HCT116 (cell line): ENCODE data around the gene NTSR1.

Experiments used
- EGR1 ChIP-seq: IDR thresholded peaks from 2 replicates; pipeline ENCODE4 v1.6.1; 2012; ENCODE audit warnings: low read depth
- EZH2 ChIP-seq: fragments of 200-600 bp; sonication (generic); IDR thresholded peaks from 2 replicates; pipeline ENCODE4 v1.6.1; 2017; ENCODE audit warnings: antibody characterized with exemption, mixed run types
- EZH2phosphoT487 ChIP-seq: fragments of 200-600 bp; IDR thresholded peaks from 2 replicates; pipeline ENCODE4 v1.6.1; 2018; ENCODE audit warnings: antibody characterized with exemption, borderline replicate concordance
- JUND ChIP-seq: IDR thresholded peaks from 2 replicates; pipeline ENCODE4 v1.6.1; 2012
- POLR2A ChIP-seq: IDR thresholded peaks from 2 replicates; pipeline ENCODE4 v1.7.0; 2011; ENCODE audit warnings: borderline replicate concordance; ENCODE audit not compliant: insufficient read depth, insufficient read length; ENCODE audit errors: extremely low read depth
- POLR2AphosphoS5 ChIP-seq: IDR thresholded peaks from 2 replicates; pipeline ENCODE4 v1.6.1; 2011; ENCODE audit warnings: mild to moderate bottlenecking, low read depth, low read length, moderate library complexity
- TCF7L2 ChIP-seq: IDR thresholded peaks from 2 replicates; pipeline ENCODE4 v1.7.0; 2011; ENCODE audit warnings: borderline replicate concordance, inconsistent platforms; ENCODE audit not compliant: insufficient read depth, insufficient read length; ENCODE audit errors: extremely low read depth
- TF ChIP-seq, protein P1 (sequence below): IDR thresholded peaks from 2 replicates; pipeline ENCODE4 v1.6.1; 2012; ENCODE audit warnings: low read depth
- TF ChIP-seq, protein P2 (sequence below): IDR thresholded peaks from 2 replicates; pipeline ENCODE4 v1.6.1; 2012
- TF ChIP-seq, protein P3 (sequence below): IDR thresholded peaks from 2 replicates; pipeline ENCODE4 v1.6.1; 2012

DNA sequence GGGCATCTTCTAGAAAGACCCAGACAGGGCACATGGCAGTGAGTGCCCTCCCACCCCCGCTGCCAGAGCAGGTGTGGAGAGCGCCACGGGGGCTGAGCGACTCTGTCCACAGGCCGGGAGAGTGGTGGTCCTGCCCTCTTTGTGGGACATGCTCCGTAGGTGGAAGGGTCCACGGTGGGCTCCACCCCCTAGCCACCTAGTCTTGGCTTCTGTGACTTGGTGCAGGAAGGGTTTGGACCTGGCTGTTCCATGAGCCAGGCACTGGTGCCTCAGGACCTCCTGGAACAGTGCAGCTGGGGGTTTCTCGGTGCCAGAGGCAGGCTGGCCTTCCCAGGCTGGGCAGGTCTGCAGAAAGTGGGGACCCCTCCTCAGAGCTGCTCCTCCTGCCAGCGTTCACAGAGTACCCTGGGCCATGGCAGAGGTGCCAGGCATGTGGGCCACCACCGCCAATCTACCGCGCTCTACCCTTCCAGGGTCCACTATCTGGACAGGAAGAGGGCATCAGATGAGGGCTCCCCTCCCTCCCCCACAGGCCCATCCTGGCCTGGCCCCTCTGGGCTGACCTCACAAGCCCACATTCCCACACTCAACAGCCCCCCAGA is 43.4 kb upstream of the NTSR1 start:
- TF ChIP-seq TCF7L2: no peak
- TF ChIP-seq, protein P1, sequence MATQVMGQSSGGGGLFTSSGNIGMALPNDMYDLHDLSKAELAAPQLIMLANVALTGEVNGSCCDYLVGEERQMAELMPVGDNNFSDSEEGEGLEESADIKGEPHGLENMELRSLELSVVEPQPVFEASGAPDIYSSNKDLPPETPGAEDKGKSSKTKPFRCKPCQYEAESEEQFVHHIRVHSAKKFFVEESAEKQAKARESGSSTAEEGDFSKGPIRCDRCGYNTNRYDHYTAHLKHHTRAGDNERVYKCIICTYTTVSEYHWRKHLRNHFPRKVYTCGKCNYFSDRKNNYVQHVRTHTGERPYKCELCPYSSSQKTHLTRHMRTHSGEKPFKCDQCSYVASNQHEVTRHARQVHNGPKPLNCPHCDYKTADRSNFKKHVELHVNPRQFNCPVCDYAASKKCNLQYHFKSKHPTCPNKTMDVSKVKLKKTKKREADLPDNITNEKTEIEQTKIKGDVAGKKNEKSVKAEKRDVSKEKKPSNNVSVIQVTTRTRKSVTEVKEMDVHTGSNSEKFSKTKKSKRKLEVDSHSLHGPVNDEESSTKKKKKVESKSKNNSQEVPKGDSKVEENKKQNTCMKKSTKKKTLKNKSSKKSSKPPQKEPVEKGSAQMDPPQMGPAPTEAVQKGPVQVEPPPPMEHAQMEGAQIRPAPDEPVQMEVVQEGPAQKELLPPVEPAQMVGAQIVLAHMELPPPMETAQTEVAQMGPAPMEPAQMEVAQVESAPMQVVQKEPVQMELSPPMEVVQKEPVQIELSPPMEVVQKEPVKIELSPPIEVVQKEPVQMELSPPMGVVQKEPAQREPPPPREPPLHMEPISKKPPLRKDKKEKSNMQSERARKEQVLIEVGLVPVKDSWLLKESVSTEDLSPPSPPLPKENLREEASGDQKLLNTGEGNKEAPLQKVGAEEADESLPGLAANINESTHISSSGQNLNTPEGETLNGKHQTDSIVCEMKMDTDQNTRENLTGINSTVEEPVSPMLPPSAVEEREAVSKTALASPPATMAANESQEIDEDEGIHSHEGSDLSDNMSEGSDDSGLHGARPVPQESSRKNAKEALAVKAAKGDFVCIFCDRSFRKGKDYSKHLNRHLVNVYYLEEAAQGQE: no peak
- no peak for TF ChIP-seq POLR2A
- TF ChIP-seq, protein P2, sequence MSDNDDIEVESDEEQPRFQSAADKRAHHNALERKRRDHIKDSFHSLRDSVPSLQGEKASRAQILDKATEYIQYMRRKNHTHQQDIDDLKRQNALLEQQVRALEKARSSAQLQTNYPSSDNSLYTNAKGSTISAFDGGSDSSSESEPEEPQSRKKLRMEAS: no peak
- no peak for TF ChIP-seq EZH2phosphoT487
- 0 out of 2 replicates have a peak, but pooled peaks have one; percentile 18 for TF ChIP-seq POLR2AphosphoS5
- no peak for TF ChIP-seq EZH2
- TF ChIP-seq JUND: no peak
- TF ChIP-seq EGR1: no peak
- TF ChIP-seq, protein P3, sequence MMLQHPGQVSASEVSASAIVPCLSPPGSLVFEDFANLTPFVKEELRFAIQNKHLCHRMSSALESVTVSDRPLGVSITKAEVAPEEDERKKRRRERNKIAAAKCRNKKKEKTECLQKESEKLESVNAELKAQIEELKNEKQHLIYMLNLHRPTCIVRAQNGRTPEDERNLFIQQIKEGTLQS: no peak
